Stimulated activated naive CD8-positive, alpha-beta T cell treated with anti-CD3 and anti-CD28 coated beads, Interleukin-15, amount 100 ng/mL, for 72 hours (primary cell): ENCODE measurements around the gene SLC29A3.
A peak's percentile ranks its signal among the peaks of the same experiment; 100 is the strongest.
"Not testable (repeated sequence)": the region's sequence is repeated elsewhere in the genome, so short reads cannot be mapped to it uniquely, and the experiment has no call there.

Experiments used
- ATAC-seq: fragments of 150-1000 bp; cut with Tn5 transposase; 2 replicates; pipeline ENCODE4 v1.10.0; 2021; ENCODE audit warnings: mild to moderate bottlenecking, moderate library complexity
- DNase-seq, 2 donors: peaks; one replicate each; pipeline ENCODE4 v3.0.0; 2021 to 2022
- H3K27ac Mint-ChIP-seq, 2 donors: one replicate each; pipeline ENCODE4 v1.8.0; 2022; ENCODE audit warnings: mild to moderate bottlenecking in 2 of 2, mixed read lengths in 2 of 2, moderate library complexity in 2 of 2
- H3K27me3 Mint-ChIP-seq: one replicate; pipeline ENCODE4 v1.8.0; 2022; ENCODE audit warnings: mixed read lengths
- H3K4me1 Mint-ChIP-seq: one replicate; pipeline ENCODE4 v1.8.0; 2022; ENCODE audit warnings: mild to moderate bottlenecking, mixed read lengths
- H3K4me3 Mint-ChIP-seq, 2 donors: one replicate each; pipeline ENCODE4 v1.8.0; 2022; ENCODE audit warnings: mild to moderate bottlenecking in 2 of 2, mixed read lengths in 2 of 2, moderate library complexity in 1 of 2
- H3K9me3 Mint-ChIP-seq, 2 donors: one replicate each; pipeline ENCODE4 v1.8.0; 2022; ENCODE audit warnings: mixed read lengths in 2 of 2

Gene SLC29A3

DNA sequence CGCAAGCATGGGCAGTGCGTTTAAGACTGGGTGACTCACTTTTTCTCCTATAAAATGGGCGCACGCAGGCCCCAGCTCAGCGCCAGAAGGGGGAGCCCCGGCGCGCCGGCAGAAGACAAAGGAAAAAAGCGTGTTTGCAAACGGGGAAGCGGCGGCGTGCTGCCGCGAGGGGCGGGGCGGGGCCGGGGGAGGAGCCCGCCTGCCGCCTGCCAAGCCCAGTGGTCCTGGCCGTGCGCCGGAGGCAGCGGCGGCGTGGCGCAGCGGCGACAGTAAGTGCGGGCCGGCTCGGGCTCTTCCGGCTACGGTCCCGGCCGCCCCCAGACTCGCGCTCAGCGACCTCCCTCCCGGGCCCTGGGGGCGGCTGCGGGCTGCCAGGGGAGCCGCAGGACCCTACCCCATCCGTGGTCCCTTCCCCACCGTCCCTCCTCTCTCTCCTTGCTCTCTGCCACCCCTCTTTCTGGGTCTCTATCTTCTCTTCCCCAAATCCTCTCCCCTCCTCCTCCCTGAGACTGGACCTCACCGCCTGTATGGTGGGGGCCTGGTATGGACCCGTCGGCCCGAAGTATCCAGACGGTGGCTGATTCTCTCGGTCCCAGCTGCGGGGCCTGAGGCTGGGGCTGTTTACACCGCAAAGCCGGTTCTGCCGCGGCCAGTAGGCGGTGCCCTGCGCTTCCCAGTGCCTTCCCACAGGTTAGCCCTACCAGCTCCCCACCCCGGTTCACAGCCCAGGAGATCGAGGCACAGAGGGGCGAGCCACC, at the start of gene SLC29A3:
Gene SLC29A3 (plus strand): TSS at position 218 of the 758 bp plus-strand sequence. CDS start 51 bp downstream, at position 269.
- Mint-ChIP-seq H3K4me3 (peak within 1 kb of the TSS; percentile 97 to 99), H3K27me3 (no peaks in the 10 kb centered on the region), H3K27ac (peak within 1 kb of the TSS; percentile 94 to 97), H3K4me1 (peaks cover 56% of the 10 kb centered on the region), H3K9me3 (no peaks in the 10 kb centered on the region)
- DNase-seq (peak; percentile 79 to 88), ATAC-seq (peak; percentile 91)

DNA sequence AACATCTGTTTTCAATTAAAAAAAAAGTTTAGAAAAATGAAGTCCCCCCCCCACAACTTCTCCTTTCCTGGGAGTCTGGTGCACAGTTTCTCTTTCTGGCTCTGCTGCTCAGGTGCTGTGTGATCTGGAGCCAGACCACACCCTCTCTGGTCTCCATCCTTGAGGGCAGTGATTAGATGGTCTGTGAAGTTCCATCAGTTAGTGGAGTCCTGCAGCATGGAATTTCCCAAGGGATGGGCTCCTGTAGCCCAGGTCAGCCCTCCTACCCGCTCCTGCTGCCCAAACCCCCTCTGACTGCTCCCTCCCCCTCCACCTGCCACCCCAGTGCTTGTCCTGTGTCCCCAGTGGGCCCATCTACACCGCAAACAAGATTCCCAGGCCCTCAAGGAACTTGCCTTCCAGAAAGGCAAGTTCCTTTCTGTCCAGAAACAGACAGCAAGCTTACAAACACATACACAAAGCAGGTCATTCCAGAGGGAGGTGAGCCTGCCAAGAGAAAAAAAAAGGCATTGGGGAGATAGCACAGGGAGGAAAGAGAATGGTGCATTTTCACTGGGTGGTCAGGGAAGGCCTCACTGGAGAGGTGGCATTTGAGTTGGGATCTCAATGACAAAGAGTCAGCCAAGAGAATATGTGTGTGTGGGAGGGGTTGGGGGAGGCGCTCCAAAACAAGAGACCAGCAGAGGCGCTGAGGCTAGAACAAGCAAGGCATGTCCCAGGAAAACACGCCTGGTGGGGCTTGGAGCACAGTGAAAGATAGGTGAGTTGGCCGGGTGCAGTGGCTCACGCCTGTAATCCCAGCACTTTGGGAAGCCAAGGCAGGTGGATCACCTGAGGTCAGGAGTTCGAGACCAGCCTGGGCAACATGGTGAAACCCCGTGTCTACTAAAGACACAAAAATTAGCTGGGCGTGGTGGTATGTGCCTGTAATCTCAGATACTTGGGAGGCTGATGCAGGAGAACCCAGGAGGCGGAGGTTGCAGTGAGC, 49.5 kb upstream of the SLC29A3 start:
- peak overlapping the region; percentile 43 to 86 for H3K27ac Mint-ChIP-seq
- no peaks in the 10 kb centered on the region for H3K4me1 Mint-ChIP-seq
- ATAC-seq (no peak), DNase-seq (no peak)
- H3K27me3 Mint-ChIP-seq = peaks cover 7% of the 10 kb centered on the region
- no peak overlapping the region for H3K4me3 Mint-ChIP-seq
- H3K9me3 Mint-ChIP-seq = no peaks in the 10 kb centered on the region

DNA sequence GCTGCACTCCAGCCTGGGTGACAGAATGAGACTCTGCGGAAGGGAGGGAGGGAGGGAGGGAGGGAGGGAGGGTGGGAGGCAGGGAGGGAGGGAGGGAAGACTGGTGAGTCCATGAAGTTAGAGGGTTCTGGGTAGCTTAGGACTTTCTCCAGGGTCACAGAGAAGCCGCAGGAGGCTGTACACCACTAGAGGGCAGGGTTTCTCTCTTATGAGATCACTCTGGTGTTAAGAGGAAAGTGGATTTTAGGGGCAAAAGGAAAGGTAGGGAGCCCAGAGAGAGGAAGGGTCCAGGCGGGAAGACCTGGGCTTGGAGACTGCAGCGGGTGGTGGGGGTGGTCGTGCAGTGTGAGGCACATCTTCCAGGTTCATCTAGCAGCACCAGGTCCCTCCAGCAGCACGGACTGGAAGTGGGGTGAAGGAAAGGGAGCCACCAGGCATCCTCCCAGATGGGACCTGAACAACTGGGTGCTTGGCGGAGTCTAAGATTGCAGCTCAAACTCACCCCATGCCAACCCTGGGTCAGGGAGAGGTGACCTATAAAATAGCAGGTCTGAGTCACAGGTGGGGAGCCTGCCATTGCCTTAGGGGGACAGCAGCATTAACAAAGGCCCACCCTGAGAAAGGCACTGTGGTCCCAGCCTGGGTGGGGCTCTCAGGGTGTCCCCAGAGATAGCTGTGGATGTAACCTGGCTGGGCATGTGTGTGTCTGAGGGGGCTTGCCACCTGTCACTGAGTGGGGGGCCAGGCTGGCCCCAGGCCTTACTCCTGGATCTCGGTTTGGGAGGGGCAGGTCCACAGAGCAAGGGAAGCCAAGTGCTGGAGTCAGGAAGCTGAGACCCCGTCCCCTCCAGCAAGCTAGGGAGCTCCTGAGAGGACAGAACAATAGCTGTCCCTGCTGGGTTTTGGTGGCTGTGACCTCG, 48.5 kb upstream of the SLC29A3 start:
- peak; percentile 21 to 26 for DNase-seq
- Mint-ChIP-seq H3K27ac (no peak overlapping the region), H3K9me3 (no peaks in the 10 kb centered on the region), H3K4me3 (no peak overlapping the region), H3K27me3 (peaks cover 7% of the 10 kb centered on the region), H3K4me1 (no peaks in the 10 kb centered on the region)
- peak; percentile 80 for ATAC-seq

DNA sequence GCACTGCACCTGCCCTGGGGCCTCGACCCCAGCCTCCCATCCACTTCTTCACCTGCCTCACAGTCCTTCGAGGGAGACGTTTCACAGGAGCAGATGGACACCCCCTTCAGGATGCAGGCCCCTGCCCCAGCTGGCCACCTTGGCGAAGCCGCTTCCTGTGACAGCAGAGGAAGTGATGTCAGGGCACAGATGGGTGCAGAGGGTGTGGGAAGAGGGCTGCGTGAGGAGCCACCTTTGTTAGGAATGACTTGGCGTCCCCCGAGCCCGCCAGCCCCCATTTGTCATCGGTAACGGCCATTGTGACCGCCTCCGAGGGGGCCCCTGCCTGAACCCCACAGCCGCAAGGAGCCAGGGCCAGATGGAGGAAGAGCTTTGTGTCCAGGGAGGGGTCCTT, 47.4 kb upstream of the SLC29A3 start:
- peak overlapping the region in 1 of 2 donors; percentile 12 for H3K27ac Mint-ChIP-seq
- no peak overlapping the region for H3K4me3 Mint-ChIP-seq
- ATAC-seq (no peak), DNase-seq (no peak)
- peaks cover 7% of the 10 kb centered on the region for H3K27me3 Mint-ChIP-seq
- no peaks in the 10 kb centered on the region for H3K9me3 Mint-ChIP-seq
- no peaks in the 10 kb centered on the region for H3K4me1 Mint-ChIP-seq

DNA sequence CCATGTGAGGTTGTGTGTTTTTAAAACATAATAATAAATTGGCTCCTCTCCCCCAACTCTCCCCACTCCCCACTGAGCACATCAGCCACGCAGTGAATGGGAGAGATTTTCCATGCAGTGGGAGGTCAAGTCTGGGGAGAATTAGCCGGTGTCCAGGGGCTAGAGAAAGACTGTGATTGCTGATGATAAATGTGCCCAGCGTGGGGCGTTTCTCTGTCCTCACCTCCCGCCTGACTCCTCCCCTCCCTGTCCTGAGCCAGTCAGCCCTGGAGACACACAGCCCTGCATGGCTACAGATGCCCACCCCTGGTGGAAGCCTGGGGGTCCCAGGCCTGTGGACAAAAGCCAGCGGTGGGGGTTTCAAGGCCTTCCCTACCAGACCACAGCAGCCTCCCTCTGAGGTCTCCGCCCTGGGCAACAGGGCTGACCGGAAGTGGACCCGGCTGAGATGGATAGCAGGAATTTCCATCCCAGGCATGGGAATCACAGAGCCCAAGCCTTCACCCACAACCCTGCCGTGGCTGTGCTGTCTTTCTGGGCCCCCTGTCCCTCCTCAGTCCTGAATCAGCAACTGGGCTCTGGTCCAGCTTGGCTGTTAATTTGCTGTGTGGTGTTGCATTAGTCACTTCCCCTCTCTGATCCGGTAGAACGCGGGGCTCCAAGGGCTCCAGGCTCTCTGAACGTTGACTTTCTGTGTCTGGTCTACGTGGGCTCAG, 46.8 kb upstream of the SLC29A3 start:
- H3K4me1 Mint-ChIP-seq = no peaks in the 10 kb centered on the region
- DNase-seq (no peak), ATAC-seq (no peak)
- H3K9me3 Mint-ChIP-seq = no peaks in the 10 kb centered on the region
- H3K4me3 Mint-ChIP-seq = no peak overlapping the region
- peaks cover 7% of the 10 kb centered on the region for H3K27me3 Mint-ChIP-seq
- no peak overlapping the region for H3K27ac Mint-ChIP-seq

DNA sequence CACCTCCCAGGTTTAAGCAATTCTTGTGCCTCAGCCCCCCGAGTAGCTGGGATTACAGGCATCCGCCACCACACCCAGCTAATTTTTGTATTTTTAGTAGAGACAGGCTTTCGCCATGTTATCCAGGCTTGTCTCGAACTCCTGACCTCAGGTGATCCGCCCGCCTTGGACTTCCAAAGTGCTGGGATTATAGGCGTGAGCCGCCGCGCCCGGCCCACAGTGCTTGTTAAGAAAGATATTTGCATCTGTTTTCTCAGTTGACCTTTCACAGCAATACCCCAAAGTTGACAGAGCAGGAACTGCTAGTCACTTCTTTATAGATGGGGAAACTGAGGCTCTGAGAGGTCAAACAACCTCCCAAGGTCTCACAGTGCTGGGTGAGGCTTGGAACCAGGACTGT, 46.1 kb upstream of the SLC29A3 start:
- not testable (repeated sequence) for H3K27ac Mint-ChIP-seq, ATAC-seq, H3K27me3 Mint-ChIP-seq, H3K4me1 Mint-ChIP-seq, DNase-seq, H3K9me3 Mint-ChIP-seq, H3K4me3 Mint-ChIP-seq

DNA sequence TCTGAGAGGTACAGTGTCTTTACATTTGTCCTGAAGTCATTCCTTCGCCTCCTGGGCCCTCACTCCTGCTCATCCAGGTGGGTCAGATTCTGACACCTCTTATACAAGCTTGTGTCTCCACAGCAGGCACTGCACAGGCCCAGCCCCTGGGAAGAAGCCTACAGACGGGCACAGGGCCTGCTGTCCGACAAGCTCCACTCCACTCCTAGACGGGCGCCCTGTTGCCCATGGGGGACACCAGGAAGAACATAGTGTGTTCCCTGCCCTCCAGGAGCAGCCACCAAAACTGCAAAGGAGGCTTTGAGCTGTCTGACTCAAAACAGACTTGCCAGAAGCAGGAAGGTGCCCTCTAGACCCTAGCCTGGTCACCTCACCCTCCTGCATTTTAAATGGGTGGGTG, 45.6 kb upstream of the SLC29A3 start:
- ATAC-seq (no peak), DNase-seq (no peak)
- Mint-ChIP-seq H3K9me3 (no peaks in the 10 kb centered on the region), H3K4me3 (no peak overlapping the region), H3K27me3 (peaks cover 7% of the 10 kb centered on the region), H3K27ac (peak overlapping the region in 1 of 2 donors; percentile 12), H3K4me1 (no peaks in the 10 kb centered on the region)

DNA sequence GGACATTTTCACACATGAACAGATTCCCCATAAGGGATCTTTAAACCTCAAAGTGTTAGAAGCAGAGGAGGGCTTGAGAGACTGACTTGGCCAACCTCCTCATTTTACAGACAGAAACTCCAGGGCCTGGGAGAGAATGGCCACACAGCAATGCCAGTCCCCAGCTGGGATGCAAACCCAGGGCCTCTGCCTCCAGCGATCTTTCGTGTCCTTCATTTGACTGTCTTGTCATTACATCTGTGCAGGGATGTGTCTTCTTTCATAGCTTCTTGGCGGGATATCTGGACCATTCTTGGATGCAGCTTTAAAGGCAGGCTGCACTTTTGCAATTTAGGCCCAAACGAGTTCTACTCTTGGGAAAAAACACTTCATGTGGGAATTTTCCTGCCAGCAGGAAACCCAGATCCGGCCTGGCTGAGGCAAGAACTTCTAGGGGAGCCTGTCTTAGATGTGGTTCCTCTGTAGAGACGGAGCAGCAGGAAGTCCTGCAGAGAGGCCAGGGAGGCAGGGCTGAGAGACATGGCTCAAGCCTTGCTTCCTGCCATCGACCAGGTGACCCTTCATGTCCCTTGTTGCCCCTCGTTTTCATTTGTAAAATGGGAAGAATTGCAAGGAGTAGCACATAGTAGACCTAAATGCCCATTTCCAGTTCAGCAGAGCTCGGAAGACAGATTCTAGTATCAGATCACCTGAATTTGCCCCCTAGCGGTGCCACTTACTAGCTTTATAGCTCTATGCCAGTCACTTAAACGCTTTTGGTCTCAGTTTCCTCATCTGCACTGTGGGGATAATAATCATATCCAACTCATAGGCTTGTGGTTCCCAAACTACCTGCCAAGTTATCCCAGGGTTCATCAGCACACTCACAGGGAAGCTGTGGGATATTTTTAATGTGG, 43.9 kb upstream of the SLC29A3 start:
- no peak for ATAC-seq
- H3K9me3 Mint-ChIP-seq = no peaks in the 10 kb centered on the region
- H3K4me1 Mint-ChIP-seq = no peaks in the 10 kb centered on the region
- no peak for DNase-seq
- H3K4me3 Mint-ChIP-seq = no peak overlapping the region
- H3K27me3 Mint-ChIP-seq = no peaks in the 10 kb centered on the region
- H3K27ac Mint-ChIP-seq = peak overlapping the region; percentile 59 to 65

DNA sequence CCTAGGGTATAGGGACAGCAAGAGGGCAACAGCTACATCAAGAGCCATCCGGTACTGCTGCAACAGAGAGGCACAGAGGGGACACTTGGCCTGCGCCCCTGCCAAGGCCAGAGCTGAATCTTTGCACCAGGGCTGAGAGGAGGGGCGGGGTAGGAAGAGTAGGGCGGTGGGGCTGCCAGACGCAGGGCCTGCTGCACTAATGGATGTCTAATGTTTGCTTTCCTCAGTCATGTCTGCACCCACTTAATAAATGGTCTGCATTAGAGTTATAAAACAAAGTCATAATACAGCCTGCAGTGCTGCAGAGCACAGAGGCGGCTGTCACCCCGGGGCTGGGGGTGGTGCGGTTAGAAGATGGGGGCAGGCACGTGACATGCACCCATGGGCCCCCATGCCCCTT, 42.2 kb upstream of the SLC29A3 start:
- no peaks in the 10 kb centered on the region for H3K27me3 Mint-ChIP-seq
- H3K9me3 Mint-ChIP-seq = no peaks in the 10 kb centered on the region
- H3K27ac Mint-ChIP-seq = no peak overlapping the region
- no peak overlapping the region for H3K4me3 Mint-ChIP-seq
- ATAC-seq (no peak), DNase-seq (no peak)
- no peaks in the 10 kb centered on the region for H3K4me1 Mint-ChIP-seq

DNA sequence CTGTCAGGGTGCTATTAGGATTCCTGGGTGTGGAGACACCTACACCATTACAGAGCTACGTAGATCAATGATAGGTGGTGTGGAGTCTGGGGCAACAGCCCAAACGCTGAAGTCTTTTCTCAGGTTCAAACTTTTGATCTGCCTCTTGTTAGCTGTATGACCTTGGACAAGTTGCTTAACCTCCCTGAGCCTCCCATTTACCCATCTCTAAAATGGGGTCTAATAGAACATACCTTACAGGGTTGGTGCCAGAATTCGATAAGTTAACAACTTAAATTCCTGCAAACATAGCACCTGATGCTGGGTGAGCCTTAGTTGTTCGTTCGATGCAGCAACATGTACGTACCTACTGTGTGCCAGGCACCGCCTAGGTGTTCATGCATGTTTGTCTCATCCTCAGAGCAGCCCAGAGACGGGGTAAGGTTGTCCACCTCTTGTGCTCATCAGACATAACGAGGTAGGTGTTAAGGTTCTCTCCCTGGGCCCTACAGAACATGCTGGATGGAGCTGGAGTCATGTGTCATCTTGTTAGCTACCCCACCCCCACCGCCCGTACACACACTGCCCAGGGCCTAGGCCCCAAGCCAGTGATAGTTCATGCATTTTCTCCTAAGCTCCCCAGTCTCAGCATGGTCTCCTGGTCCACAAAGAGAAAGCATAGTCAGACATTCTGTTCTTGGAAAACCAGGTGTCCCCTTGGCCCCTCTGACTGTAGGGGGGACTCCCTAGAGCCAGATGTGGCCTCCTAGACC, 41.0 kb upstream of the SLC29A3 start:
- Mint-ChIP-seq H3K27ac (peak overlapping the region in 1 of 2 donors; percentile 39), H3K9me3 (no peaks in the 10 kb centered on the region), H3K4me3 (no peak overlapping the region), H3K27me3 (no peaks in the 10 kb centered on the region), H3K4me1 (no peaks in the 10 kb centered on the region)
- no peak for DNase-seq
- no peak for ATAC-seq

DNA sequence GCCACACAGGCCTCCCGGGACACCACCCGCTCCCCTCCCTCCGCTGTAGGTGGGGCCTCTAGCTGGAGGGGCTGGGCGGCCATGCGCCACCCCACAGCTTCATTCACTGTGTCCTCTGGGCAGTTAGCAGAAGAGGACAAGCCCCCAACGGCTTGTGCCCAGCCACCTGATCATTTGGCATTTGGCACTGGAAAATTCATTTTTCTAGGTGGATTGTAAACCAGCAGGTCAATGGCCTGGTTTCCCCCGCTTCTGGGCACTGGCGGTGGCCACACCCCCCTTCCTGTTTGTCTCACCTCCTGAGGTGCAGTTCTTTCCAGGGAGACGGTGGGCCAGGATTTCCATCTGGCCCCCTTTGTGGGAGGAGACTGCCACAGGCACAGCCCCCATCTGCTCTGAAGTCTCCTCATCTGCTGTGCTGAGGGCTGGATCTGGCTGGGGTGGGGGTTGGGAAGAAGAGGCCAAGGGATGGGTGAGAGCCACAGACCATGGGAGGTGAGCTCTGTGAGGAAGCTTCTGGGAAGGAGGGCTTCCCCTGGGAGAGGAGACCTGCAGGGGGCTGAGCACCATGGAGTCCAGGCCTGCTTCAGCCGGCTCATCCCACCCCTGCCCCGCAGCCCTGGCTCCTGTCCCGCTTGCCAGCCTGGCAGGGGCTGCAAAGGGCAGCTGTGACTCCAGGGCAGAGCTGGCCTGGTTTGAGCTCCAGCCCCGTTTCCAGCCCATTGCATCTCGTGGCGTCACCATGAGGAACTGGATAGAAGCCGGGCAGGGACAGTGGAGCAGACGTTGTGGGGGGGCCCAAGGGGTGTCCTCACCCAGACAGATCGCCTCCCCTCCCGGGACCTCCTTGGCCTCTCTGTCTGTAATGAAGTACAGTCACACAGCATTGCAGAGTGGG, 40.1 kb upstream of the SLC29A3 start:
- ATAC-seq (no peak), DNase-seq (no peak)
- Mint-ChIP-seq H3K4me1 (no peaks in the 10 kb centered on the region), H3K27me3 (no peaks in the 10 kb centered on the region), H3K9me3 (no peaks in the 10 kb centered on the region), H3K27ac (no peak overlapping the region), H3K4me3 (no peak overlapping the region)

DNA sequence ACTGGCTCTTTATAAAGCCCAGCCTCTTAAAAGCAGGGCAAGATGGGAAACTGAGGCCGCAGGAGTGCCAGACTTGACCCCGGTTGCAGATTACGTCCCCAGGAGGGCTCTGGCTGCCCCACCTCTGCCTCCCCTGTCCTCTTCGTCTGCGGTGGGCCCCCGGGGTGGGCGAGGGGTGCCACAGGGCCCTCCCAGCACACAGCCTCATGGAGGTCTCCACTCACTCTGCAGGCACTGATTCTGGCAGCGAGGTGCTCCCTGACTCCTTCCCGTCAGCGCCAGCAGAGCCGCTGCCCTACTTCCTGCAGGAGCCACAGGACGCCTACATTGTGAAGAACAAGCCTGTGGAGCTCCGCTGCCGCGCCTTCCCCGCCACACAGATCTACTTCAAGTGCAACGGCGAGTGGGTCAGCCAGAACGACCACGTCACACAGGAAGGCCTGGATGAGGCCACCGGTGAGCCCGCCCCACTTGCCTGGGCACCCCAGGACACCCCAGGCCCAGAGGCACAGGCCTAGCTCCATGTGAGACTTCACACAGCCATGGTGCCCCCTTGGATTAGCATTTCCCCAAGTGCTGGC, 39.4 kb upstream of the SLC29A3 start:
- no peak for DNase-seq
- Mint-ChIP-seq H3K9me3 (no peaks in the 10 kb centered on the region), H3K27ac (no peak overlapping the region), H3K4me1 (no peaks in the 10 kb centered on the region), H3K27me3 (no peaks in the 10 kb centered on the region), H3K4me3 (no peak overlapping the region)
- ATAC-seq = no peak
